Progenitor cell of endocrine pancreas (in vitro differentiated cells): ENCODE results near the gene ASB7. TPM values are rescaled to one million over a fixed set of nuclear protein-coding genes. Genes with fewer than 3 reads are reported as not detected.

Source experiments
- DNase-seq: peaks from one replicate; pipeline ENCODE4 v3.0.0; 2021; ENCODE audit warnings: low spot score; ENCODE audit not compliant: unreplicated experiment
- H3K27ac Mint-ChIP-seq: 2 replicates; pipeline ENCODE4 v1.8.0; 2021; ENCODE audit warnings: mild to moderate bottlenecking, moderate library complexity, mixed read lengths
- H3K27me3 Mint-ChIP-seq: 2 replicates; pipeline ENCODE4 v1.8.0; 2021; ENCODE audit warnings: mixed read lengths
- H3K36me3 Mint-ChIP-seq: 2 replicates; pipeline ENCODE4 v1.8.0; 2022; ENCODE audit warnings: mixed read lengths; ENCODE audit not compliant: insufficient read depth
- H3K4me1 Mint-ChIP-seq: 2 replicates; pipeline ENCODE4 v1.8.0; 2021; ENCODE audit warnings: low read depth, mixed read lengths
- H3K4me3 Mint-ChIP-seq: 2 replicates; pipeline ENCODE4 v1.8.0; 2021; ENCODE audit warnings: low read depth, mild to moderate bottlenecking, moderate library complexity, mixed read lengths
- H3K9me3 Mint-ChIP-seq: 2 replicates; pipeline ENCODE4 v1.8.0; 2021; ENCODE audit warnings: low read depth, mixed read lengths
- total RNA-seq: library from RNA; stranded (reverse); gene quantifications from 2 replicates; pipeline ENCODE4 v1.2.1, GENCODE V29; 2021
- TF ChIP-seq, protein P1 (sequence below): fragments of 200-600 bp; sonication (generic); IDR thresholded peaks from one replicate; pipeline ENCODE4 v1.5.0; 2021; ENCODE audit warnings: antibody characterized with exemption, mild to moderate bottlenecking; ENCODE audit not compliant: unreplicated experiment

The ASB7 gene
- total RNA-seq, 1 donor from 2014 or later: 18.9 TPM

DNA sequence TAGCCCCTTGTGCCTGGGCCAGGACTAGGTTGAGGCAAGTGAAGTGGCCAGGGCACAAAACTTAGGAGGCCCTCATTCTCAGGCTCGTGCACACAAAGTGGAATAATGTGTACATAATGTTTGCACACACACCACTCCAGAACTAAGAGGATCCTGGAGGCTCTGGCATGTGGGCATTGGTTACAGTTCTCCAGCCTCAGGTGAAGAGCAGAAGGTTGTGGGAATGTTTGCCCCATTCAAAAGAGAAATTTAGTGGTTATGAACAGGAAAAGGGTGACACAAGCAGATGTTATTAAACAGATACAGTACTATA is 31.3 kb downstream of the ASB7 start:
- TF ChIP-seq, protein P1, sequence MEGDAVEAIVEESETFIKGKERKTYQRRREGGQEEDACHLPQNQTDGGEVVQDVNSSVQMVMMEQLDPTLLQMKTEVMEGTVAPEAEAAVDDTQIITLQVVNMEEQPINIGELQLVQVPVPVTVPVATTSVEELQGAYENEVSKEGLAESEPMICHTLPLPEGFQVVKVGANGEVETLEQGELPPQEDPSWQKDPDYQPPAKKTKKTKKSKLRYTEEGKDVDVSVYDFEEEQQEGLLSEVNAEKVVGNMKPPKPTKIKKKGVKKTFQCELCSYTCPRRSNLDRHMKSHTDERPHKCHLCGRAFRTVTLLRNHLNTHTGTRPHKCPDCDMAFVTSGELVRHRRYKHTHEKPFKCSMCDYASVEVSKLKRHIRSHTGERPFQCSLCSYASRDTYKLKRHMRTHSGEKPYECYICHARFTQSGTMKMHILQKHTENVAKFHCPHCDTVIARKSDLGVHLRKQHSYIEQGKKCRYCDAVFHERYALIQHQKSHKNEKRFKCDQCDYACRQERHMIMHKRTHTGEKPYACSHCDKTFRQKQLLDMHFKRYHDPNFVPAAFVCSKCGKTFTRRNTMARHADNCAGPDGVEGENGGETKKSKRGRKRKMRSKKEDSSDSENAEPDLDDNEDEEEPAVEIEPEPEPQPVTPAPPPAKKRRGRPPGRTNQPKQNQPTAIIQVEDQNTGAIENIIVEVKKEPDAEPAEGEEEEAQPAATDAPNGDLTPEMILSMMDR: no peak
- DNase-seq: no peak
- Mint-ChIP-seq H3K27me3 (no peaks in the 10 kb centered on the region), H3K4me1 (peaks cover 4% of the 10 kb centered on the region), H3K36me3 (peaks cover 13% of the 10 kb centered on the region), H3K9me3 (no peaks in the 10 kb centered on the region), H3K27ac (no peak overlapping the region), H3K4me3 (no peak overlapping the region)

DNA sequence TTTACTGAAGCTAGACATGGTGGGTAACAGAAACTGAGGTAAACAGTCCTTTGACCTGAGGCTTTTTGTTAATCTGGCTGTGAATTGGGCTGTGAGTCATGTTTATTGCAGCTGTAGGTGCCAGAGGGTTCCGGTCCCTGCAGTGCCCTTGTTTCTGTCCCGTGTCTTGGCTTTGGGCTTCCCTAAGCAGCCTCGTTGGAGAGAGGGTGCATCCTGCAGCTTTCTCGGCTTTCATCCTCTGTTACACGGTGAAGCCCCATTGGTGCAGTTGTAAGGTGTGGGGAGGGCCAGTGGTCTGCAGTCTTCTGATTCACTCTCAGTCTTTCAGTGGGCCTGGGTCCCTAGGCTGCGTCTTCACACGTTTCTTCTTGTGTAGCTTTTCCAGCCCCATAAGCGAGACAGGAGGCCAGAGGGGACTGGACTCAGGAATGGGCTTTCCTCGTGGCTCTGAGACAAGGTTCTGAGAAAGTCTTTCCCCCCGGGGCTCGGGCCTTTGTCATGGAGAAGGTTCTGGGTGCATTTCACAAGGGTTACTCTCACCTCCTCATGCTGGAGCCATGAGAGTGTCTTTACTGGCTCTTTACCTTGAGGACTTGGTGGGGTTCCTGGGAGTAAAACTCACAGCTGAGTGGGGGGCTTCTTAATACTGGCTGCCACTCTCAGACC is 33.1 kb downstream of the ASB7 start:
- H3K4me3 Mint-ChIP-seq: no peak overlapping the region
- no peaks in the 10 kb centered on the region for H3K27me3 Mint-ChIP-seq
- H3K27ac Mint-ChIP-seq: no peak overlapping the region
- TF ChIP-seq, protein P1: no peak
- H3K9me3 Mint-ChIP-seq: no peaks in the 10 kb centered on the region
- no peak for DNase-seq
- peaks cover 5% of the 10 kb centered on the region for H3K36me3 Mint-ChIP-seq
- peaks cover 4% of the 10 kb centered on the region for H3K4me1 Mint-ChIP-seq

DNA sequence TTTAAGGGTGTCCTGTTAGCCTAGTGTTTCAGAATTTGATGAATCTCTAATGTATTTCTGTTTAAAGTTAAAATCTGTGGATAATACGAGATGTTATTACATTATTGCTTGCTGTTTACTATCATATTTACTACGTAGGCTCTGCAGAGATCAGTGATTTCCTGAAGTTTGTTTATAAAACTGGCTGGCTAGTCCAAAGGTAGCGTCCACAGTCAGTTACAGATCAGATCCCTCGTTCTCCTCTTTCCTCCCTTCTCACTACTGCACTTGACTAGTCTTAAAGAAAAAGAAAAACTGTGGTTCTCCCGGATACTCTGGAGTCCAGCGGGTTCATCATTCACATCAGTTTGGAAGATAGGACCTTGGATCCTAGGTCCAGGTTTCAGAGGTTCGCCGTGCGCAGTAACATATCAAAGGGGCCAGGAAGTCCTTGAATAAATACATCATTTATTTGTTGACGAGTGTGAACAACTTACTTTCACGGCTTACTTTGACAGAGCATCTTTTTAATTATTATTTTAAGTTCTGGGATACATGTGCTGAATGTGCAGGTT is 35.9 kb downstream of the ASB7 start:
- DNase-seq: no peak
- H3K27ac Mint-ChIP-seq: no peak overlapping the region
- H3K4me1 Mint-ChIP-seq: peaks cover 4% of the 10 kb centered on the region
- H3K36me3 Mint-ChIP-seq: peaks cover 5% of the 10 kb centered on the region
- H3K27me3 Mint-ChIP-seq: no peaks in the 10 kb centered on the region
- H3K9me3 Mint-ChIP-seq: no peaks in the 10 kb centered on the region
- H3K4me3 Mint-ChIP-seq: no peak overlapping the region
- TF ChIP-seq, protein P1: no peak

DNA sequence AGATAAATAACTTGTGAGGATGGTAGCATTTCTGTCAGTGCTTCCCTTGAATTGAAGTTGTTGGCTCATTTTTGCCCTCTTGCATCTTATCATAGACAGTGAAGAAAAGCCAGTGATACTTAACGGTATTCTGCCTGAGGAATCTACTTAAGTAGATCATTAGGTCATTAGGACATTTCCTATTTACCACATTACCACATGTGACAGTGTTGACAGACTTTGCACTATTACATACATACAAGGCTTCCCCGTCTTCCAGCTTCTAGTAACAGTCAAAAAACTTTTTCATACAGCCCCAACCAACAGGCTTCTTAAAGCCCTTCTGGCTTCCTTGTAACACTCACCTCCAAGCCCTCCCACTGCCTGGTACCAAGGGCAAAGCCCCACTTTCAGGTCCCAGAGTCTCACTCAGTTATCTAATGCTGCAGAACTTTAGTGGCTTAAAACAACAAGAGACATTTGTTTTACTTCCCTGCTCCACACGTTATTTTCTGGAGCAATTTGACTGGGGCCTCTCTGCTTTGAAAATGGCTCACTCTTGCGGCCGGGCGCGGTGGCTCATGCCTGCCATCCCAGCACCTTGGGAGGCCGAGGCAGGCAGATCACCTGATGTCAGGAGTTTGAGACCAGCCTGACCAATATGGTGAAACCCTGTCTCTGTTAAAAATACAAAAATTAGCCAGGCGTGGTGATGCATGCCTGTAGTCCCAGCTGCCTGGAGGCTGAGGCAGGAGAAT is 40.0 kb downstream of the ASB7 start:
- H3K4me3 Mint-ChIP-seq: no peak overlapping the region
- H3K4me1 Mint-ChIP-seq: no peaks in the 10 kb centered on the region

DNA sequence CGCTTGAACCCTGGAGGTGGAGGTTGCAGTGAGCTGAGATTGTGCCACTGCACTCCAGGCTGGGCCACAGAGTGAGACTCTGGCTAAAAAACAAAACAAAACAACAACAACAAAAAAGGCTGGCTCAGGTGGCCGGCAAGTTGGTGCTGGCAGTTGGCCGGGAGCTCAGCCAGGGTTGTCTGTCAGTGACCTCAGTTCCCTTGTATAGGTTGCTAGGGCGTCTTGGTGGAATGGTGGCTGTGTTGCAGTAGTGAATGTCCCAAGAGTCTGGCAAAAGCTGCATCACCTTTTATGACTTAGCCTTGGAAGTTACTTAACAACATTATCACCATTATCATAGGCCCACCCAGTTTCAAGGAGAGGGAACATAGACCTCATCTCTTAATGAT is 40.6 kb downstream of the ASB7 start:
- Mint-ChIP-seq H3K36me3 (peaks cover 3% of the 10 kb centered on the region), H3K27ac (no peak overlapping the region), H3K9me3 (no peaks in the 10 kb centered on the region)

More for the DNA sequence above, 40.0 kb downstream of the ASB7 start:
- H3K27ac Mint-ChIP-seq: no peak overlapping the region
- TF ChIP-seq, protein P1: no peak
- H3K27me3 Mint-ChIP-seq: no peaks in the 10 kb centered on the region
- H3K9me3 Mint-ChIP-seq: no peaks in the 10 kb centered on the region
- no peak for DNase-seq
- H3K36me3 Mint-ChIP-seq: peaks cover 3% of the 10 kb centered on the region

More for the DNA sequence above, 40.6 kb downstream of the ASB7 start:
- H3K4me1 Mint-ChIP-seq: no peaks in the 10 kb centered on the region
- H3K4me3 Mint-ChIP-seq: no peak overlapping the region
- no peak for DNase-seq
- TF ChIP-seq, protein P1: no peak
- no peaks in the 10 kb centered on the region for H3K27me3 Mint-ChIP-seq
